ENCODE measurements around the gene IP6K1. TPM values are rescaled to one million over a fixed set of nuclear protein-coding genes. Genes with fewer than 3 reads are reported as not detected.
"Not testable (repeated sequence)": the region's sequence is repeated elsewhere in the genome, so short reads cannot be mapped to it uniquely, and the experiment has no call there.

IP6K1 gene
- total RNA-seq, 1 experiment from 2014 or later: 31.0 TPM

GRCh38 chr3:49712166-49712565 lies 74.2 kb downstream of the IP6K1 start:
- no peak for DNase-seq (ENCODE audit: low spot score)

- DNase-seq (ENCODE audit: low spot score): no peak
Observed at GRCh38 chr3:49711489-49711888, 74.9 kb downstream of the IP6K1 start.

GRCh38 chr3:49709852-49710251 lies 76.5 kb downstream of the IP6K1 start:
- no peak for DNase-seq (ENCODE audit: low spot score)

DNA sequence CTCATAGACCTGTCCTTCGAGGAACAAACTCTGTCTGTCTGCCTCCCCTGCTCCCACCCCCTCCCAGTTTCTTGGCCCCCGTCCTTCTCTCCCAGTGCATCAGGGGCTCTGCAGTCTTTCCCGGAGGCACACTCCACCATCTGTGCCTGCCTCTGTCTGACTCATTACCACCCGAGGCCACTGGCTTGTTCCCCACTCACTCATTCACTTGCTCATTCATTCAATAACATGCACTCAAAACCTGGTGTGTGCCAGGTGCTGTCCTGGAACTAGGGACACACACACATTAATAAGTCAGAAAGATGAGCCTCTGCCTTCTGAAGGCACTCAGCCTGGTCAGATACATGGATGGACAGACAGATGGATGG lies 79.2 kb downstream of the IP6K1 start:
- no peak for DNase-seq (ENCODE audit: low spot score)

DNA sequence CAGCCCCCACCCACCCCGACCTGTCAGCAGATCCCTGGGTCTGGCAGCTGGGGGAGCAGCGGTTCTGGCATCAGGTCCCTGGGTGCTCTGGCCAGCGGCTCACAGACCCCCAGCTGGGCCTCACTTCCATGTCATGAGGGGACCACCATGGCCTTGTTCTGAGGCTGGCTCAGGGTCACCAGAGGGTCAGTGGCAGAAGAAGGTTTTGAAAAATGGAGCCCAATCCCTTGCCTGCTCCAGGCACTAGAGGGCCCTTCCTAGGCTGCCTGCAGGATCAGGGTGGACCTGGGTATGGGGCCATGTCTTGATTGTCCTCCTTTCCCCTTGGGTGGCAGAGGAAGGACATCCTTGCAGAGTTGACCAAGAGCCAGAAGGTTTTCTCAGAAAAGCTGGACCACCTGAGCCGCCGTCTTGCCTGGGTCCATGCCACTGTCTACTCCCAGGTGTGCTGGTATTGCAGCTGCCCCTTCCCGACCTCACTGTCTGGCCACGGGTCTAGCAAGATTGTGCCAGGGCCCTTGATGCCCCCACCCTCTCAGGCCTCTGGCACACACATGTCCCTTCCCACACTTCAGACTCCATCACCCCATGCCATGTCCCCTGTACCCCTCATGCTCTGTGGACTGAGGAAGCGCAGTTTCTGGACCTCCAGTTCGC lies 79.8 kb downstream of the IP6K1 start:
- no peak for DNase-seq (ENCODE audit: low spot score)

DNA sequence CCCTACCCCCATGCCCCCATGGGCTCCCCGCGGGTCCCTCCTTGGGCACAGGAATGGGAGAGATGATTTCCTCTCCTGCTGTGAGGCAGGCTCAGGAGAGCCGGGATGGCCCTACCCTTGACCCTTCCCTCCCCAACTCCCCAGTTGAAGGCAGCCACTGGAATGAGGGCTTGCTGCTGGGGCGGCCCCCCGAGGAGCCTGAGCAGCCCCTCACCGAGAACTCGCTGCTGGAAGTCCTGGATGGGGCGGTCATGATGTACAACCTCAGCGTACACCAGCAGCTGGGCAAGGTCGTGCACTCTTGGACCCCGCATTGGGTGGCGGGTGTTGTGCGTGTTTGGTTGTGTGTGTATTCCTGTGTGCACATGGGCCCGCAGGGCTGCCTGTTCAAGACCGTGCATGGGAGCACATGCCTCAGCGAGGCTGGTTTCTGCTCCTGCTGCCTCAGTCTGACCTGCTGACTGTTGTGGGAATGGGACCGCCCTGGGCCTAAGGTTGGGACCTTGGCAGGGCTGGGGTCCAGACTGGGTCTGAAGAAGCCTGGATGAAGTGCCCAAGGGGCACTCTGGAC lies 80.9 kb downstream of the IP6K1 start:
- DNase-seq (ENCODE audit: low spot score): no peak

- DNase-seq (ENCODE audit: low spot score): no peak
Observed at GRCh38 chr3:49704629-49705028, 81.7 kb downstream of the IP6K1 start.

DNA sequence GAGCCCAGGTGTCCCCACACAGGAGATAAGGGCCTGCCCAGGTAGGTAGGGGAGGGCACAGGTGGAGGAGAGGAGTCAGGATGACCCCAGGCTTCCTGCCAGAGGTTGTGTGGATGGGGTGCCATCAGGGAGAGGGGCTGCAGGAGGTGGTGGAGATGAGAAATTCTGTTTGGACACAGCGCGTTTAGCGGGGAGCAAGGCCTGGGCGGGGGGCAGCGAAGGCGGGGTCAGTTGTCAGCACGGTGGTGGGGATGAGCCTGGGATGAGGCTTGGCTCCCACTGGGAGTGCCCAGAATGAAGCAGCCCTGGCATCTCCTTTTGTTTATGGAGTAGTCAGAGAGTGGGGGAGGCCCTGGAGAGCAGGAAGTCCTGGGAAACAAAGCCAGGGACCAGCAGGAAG lies 82.4 kb downstream of the IP6K1 start:
- no peak for DNase-seq (ENCODE audit: low spot score)

DNA sequence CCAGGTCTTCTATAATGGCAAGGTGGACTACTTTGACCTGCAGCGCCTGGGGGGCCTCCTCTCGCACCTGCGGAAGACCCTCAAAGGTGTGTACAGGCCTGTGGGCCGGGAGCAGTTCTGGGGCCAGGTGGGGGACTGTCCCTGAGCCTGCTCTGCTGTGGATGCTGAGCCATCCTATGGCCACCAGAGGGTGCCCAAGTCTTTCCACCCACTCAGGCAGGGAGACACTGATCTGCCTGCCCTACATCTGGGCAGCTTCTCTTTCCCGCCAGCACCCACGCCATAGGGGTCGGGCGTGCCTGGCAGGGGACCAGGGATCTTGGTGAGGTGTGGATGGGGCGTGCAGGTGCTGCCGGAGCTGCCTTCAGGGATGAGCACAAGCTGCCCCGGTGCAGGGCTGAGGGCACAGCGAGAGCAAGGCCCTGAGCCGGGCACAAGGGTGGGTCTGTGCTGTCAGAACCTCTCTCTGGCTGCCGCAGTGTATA lies 82.9 kb downstream of the IP6K1 start:
- DNase-seq (ENCODE audit: low spot score): peak; percentile 55

GRCh38 chr3:49702672-49703071 lies 83.7 kb downstream of the IP6K1 start:
- no peak for DNase-seq (ENCODE audit: low spot score)

GRCh38 chr3:49701388-49702077 lies 84.8 kb downstream of the IP6K1 start:
- no peak for DNase-seq (ENCODE audit: low spot score)

GRCh38 chr3:49700453-49701128 lies 85.8 kb downstream of the IP6K1 start:
- no peak for DNase-seq (ENCODE audit: low spot score)

DNA sequence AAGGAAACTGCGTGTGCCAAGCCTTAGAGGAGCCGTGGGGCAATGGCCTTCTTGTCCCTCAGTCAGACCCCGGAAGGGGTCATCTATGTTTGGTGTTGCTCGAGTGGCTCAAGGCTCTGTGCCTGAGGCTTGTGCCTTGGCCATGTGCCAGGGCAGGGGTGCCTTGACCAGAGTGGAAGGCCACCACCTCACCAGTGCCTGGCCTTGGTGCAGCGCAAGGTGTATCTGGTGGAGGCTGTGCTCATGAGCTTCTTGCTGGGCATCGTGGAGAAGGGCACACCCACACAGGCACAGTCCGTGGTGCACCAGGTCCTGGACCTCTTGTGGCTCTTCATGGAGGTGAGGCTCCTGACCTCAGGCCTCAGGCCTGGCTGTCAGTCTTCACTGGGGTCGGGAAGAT lies 86.3 kb downstream of the IP6K1 start:
- DNase-seq (ENCODE audit: low spot score): no peak

DNA sequence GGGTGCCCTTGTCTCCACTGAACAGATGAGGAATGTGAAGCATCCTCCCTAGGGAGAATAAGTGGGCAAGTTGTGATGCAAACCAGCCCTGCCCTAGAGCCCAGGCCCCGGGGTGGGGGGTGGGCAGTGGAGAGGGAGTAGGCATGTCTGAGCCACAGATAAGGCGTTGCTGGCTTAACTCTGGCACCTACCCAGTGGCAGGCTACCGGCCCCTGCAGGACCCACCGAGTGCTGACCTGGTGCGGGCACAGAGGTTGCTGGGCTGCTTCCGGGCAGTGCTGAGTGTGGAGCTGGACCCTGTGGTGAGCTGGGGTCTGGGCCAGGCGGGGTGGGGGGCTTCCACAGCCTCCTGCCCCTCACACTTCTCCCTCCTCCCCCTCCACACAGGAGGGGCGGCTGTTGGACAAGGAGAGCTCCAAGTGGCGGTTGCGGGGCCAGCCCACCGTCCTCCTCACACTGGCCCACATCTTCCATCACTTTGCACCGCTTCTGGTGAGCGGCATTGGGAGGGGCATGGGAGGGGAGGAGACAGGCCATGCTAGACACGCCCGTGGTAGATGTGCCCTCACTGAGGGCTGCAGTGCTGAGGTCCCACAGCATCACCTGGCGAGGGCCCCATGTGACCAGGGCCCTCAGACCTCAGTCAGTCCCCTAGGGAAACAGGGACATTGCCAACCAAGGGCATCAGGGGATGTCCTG lies 86.9 kb downstream of the IP6K1 start:
- DNase-seq (ENCODE audit: low spot score): peak; percentile 22

DNA sequence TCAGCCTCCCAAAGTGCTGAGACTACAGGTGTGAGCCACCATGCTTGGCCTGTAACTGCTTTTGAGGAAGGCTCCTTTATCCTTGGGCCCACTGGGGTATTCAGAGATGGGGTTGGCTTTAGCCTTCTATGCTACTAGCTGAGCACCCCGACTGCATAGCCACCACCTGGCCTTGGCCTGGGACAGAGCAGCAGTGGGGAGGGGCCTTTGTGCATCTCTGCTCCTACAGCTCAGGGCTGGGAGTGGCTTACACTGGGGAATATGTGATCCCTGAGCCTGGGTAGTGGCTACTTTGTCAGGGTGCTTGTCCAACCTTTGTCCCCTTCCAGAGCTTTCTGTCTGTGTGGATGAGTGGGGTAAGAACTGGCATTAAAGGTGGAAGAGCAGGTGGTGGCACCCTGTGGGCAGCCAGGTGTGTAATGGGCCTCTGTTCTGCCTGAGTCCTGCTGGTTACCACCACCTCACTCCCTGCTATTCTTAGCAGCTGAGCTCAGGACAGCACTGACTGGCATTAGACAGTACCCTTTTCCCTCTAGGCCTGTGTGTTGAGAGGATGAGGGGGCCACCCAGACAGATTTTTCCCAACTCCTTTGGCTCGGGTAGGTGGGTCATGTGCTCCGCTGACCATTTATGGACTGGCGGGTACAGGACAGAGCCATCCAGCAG lies 90.9 kb downstream of the IP6K1 start:
- DNase-seq (ENCODE audit: low spot score): not testable (repeated sequence)

- DNase-seq (ENCODE audit: low spot score): not testable (repeated sequence)
Observed at GRCh38 chr3:49694409-49695070, 91.8 kb downstream of the IP6K1 start.

DNA sequence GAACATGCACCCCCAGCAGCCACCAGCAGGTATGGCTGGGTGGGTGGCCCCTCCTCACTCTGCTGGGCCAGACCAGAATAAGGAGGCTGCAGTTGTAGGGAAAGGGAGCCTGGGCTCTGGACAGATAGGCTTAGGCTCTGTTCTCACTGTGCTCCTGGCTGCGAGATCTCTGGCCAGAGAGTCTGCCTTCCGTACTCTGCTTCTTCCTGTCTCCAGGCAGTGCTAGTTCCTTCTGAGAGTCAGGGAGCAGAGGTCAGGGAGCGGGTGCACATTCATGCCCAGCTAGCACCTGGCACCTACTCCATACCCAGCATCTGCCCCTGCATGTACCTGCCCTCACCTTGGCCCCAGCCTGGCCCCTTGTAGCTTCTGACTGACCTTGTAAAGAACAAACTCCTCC lies 94.9 kb downstream of the IP6K1 start:
- not testable (repeated sequence) for DNase-seq (ENCODE audit: low spot score)

GRCh38 chr3:49690856-49691255 lies 95.5 kb downstream of the IP6K1 start:
- not testable (repeated sequence) for DNase-seq (ENCODE audit: low spot score)

DNA sequence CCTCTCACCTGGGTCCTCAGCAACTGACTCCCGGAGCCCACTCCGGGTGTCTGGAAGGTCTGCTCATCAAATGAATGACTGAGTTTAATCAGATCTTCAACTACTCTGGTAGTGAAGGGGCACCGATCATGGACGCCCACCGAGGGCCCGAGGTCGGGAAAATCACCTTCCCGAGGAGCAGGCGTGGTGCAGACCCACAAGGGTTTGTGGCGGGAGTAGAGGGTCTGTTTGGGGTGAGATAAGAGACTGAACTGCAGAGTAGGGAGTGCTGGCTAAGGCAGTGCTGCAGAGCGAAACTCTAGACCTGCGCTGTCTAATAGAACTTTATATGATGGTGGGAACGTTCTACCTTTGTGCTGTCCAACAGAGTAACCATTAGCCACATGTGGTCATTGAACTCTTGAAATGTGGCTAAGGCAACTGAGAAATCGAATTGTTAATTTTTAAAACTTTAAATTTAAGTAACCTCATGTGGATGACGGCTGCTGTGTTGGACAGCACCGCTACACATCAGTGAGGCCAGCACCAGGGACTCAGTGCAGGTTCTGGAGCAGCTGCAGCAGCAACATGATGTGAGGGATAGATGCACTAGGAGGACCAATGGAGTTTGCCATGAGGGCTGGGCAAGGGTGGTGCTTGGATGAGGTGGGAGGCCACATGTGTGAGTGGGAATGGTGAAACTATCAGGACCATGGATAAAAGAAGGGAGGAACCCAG lies 96.3 kb downstream of the IP6K1 start:
- DNase-seq (ENCODE audit: low spot score): not testable (repeated sequence)

Measured in A172 (cell line).